NB4 (cell line): ENCODE data around the gene LMNTD2.

Experiments
- DNase-seq: peaks from one replicate; pipeline ENCODE4 v3.0.0; 2010; ENCODE audit warnings: low read depth
- H3K4me3 ChIP-seq: one replicate; pipeline ENCODE4 v1.5.1; 2011; ENCODE audit warnings: mild to moderate bottlenecking, low read depth, low read length, moderate library complexity
- MAX ChIP-seq: IDR thresholded peaks from 2 replicates; pipeline ENCODE4 v1.6.1; 2011; ENCODE audit warnings: low read depth, low read length
- MYC ChIP-seq: IDR thresholded peaks from 2 replicates; pipeline ENCODE4 v1.6.1; 2011; ENCODE audit warnings: low read depth, low read length
- POLR2A ChIP-seq: IDR thresholded peaks from 2 replicates; pipeline ENCODE4 v1.6.1; 2011; ENCODE audit warnings: mild to moderate bottlenecking; ENCODE audit not compliant: insufficient read length; ENCODE audit errors: extremely low read depth
- TF ChIP-seq, protein P1 (sequence below): IDR thresholded peaks from one replicate; pipeline ENCODE4 v1.5.1; 2012; ENCODE audit warnings: low read depth, low read length

The LMNTD2 gene

DNA sequence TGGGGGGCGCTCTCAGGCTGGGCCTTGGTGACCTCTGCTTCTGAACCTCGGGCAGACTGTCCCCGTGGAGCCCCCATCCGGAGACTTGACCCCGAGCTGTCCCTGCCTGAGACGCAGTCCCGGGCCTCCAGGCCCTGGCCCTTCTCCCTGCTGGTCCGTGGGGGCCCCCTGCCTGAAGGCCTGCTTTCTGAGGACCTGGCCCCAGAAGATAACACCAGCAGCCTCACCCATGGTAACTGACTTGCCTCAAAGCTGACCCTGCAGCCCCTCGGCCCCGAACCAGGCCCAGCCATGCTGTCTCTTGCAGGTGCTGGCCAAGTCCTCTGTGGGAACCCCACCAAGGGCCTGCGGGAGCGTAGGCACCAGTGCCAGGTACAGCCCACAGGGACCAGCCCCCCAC lies 8.9 kb downstream of the LMNTD2 start:
- H3K4me3 ChIP-seq = no peak overlapping the region
- DNase-seq = no peak
- TF ChIP-seq MAX = no peak
- TF ChIP-seq MYC = no peak
- TF ChIP-seq, protein P1, sequence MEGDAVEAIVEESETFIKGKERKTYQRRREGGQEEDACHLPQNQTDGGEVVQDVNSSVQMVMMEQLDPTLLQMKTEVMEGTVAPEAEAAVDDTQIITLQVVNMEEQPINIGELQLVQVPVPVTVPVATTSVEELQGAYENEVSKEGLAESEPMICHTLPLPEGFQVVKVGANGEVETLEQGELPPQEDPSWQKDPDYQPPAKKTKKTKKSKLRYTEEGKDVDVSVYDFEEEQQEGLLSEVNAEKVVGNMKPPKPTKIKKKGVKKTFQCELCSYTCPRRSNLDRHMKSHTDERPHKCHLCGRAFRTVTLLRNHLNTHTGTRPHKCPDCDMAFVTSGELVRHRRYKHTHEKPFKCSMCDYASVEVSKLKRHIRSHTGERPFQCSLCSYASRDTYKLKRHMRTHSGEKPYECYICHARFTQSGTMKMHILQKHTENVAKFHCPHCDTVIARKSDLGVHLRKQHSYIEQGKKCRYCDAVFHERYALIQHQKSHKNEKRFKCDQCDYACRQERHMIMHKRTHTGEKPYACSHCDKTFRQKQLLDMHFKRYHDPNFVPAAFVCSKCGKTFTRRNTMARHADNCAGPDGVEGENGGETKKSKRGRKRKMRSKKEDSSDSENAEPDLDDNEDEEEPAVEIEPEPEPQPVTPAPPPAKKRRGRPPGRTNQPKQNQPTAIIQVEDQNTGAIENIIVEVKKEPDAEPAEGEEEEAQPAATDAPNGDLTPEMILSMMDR = no peak
- no peak for TF ChIP-seq POLR2A

DNA sequence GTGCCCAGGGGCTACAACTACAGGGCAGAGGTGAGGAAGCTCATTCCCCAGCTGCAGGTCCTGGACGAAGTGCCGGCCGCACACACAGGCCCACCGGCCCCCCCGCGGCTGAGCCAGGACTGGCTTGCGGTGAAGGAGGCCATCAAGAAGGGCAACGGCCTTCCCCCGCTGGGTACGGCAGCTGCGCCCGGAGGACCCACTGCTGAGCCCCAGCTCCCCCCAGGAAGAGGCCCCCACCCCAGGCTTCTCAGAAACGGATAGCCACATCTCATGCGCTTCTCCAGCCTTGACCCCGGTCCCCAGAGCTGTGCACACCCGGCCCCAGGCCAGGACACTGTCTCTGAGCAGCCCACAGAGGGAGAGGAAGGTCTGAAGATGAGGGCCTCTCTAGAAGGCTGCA lies 9.4 kb downstream of the LMNTD2 start:
- no peak for DNase-seq
- TF ChIP-seq, protein P1 = no peak
- TF ChIP-seq MYC (no peak), POLR2A (no peak)
- no peak overlapping the region for H3K4me3 ChIP-seq

DNA sequence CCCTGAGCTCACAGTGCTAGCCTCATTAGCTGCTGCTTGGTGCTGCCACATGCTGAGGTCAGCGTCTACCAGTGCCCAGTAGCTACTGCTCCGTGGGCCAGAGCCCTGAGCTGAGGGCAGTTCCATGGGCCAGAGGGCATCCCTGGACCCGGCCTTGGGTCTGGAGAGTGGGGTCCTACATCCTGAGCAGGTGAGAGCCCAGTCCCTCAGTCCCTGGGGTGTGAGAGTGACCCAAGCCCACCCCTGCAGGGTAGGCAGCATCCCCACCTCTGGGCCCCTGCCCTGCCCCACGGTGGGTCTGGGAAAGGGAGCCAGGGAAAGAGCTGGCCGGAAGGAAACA lies 9.8 kb downstream of the LMNTD2 start:
- TF ChIP-seq POLR2A = no peak
- DNase-seq = no peak
- H3K4me3 ChIP-seq = no peak overlapping the region

GRCh38 chr11:550021-550745 lies 10.4 kb downstream of the LMNTD2 start:
- no peak for TF ChIP-seq MAX
- TF ChIP-seq, protein P1 = no peak
- no peak for TF ChIP-seq MYC
- TF ChIP-seq POLR2A = no peak
- DNase-seq = no peak
- H3K4me3 ChIP-seq = no peak overlapping the region

DNA sequence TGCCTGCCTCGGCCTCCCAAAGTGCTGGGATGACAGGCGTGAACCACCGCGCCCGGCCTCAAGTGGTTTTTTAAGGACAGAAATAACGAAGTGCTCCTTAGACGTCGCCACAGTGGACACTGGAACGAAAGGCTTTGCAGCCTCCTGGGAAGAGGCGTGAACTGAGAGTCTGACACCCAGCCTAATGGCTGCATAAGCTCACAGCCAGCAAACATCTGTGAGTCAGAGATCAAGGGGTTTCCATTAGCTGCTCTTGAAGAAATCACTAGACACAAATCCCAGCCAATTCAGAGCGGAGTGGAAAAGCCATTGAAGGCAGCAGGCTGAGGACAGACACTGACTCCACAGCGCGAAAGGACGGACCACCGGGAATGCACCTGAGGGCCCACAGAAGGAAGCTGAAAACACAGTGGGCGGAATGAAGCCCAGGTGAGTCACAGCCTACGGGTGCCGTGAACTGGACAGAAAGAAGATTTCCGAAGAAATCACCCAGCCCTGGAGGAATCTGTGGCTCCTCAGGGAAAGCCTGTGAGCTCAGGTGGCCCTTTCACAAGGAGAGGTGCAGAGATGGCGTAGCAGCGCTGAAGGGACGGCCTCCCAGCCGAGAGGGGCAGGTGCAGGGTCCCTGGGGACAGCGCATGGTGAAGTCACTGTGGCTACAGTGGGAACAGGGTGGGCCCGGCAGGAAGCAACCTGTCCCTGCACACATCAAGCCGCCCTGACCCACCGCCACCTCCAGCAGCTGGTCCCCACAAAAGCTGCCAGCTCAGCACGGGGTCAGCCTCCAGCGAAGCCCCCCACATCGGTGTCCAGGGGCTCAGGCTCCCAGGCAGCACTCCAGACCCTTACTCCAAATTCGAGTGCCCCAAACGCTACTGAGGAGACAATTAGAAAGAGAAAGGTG lies 11.6 kb downstream of the LMNTD2 start:
- no peak overlapping the region for H3K4me3 ChIP-seq
- no peak for DNase-seq
- TF ChIP-seq, protein P1 = no peak
- no peak for TF ChIP-seq MAX
- TF ChIP-seq POLR2A = no peak
- no peak for TF ChIP-seq MYC

DNA sequence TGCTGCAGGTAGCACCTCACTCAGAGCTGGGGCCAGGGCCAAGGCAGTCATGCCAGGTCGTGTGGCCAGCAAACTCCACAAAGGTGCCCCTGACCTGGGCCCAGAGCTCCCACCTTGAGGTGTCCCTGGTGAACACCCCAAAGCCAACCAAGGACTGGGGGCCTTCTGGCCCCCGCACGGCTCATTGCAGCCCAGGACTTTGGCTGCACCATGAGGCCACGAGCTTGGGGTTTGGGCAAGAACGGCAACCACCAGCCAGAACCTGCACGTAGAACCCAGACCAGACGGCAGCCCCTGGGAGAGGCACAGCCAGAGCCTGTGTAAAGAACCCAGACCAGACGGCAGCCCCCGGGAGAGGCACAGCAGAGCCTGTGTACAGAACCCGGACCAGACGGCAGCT lies 15.4 kb downstream of the LMNTD2 start:
- TF ChIP-seq POLR2A = no peak
- TF ChIP-seq MAX = no peak
- TF ChIP-seq MYC = no peak
- TF ChIP-seq, protein P1 = no peak

More for the DNA sequence above, 15.4 kb downstream of the LMNTD2 start:
- no peak overlapping the region for H3K4me3 ChIP-seq
- DNase-seq = no peak
